NCI-H69 (cell line): ENCODE results near the gene KRTAP29-1.

Experiments
- DNase-seq: peaks from one replicate; lab custom pipeline; 2025; lab: John Stamatoyannopoulos, UW

KRTAP29-1 gene

GRCh38 chr17:41328207-41328606, 25.6 kb upstream of the KRTAP29-1 start:
- DNase-seq, result no peak

GRCh38 chr17:41327411-41328120, 24.9 kb upstream of the KRTAP29-1 start:
- no peak for DNase-seq

- DNase-seq, result no peak
Observed at GRCh38 chr17:41326173-41327145, 23.8 kb upstream of the KRTAP29-1 start.

GRCh38 chr17:41325611-41326010, 23.0 kb upstream of the KRTAP29-1 start:
- DNase-seq, result no peak

- no peak for DNase-seq
Observed at GRCh38 chr17:41325126-41325525, 22.5 kb upstream of the KRTAP29-1 start.

- peak; percentile 24 for DNase-seq
Observed at GRCh38 chr17:41324180-41325075, 21.8 kb upstream of the KRTAP29-1 start.

GRCh38 chr17:41322903-41323895, 20.5 kb upstream of the KRTAP29-1 start:
- no peak for DNase-seq

GRCh38 chr17:41322094-41322902, 19.6 kb upstream of the KRTAP29-1 start:
- peak; percentile 48 for DNase-seq

GRCh38 chr17:41318231-41318630, 15.6 kb upstream of the KRTAP29-1 start:
- DNase-seq, result no peak

- peak; percentile 40 for DNase-seq
Observed at GRCh38 chr17:41315814-41316445, 13.3 kb upstream of the KRTAP29-1 start.

GRCh38 chr17:41315204-41315794, 12.6 kb upstream of the KRTAP29-1 start, which contains the start of gene KRTAP17-1:
Gene KRTAP17-1, minus strand, starts transcription at chr17:41315710. Its CDS starts 60 bp downstream, at chr17:41315650.
- DNase-seq, result no peak

GRCh38 chr17:41311111-41311510, 8.5 kb upstream of the KRTAP29-1 start:
- DNase-seq, result no peak

GRCh38 chr17:41308918-41309359, 6.3 kb upstream of the KRTAP29-1 start, which contains the start of gene KRTAP16-1:
Gene KRTAP16-1, minus strand, starts transcription at chr17:41309309. Its CDS starts 56 bp downstream, at chr17:41309253.
- DNase-seq, result no peak

GRCh38 chr17:41308251-41308917, 5.7 kb upstream of the KRTAP29-1 start:
- DNase-seq, result peak; percentile 61

GRCh38 chr17:41307647-41308046, 5.0 kb upstream of the KRTAP29-1 start:
- DNase-seq, result no peak

GRCh38 chr17:41304091-41304490, 1.4 kb upstream of the KRTAP29-1 start:
- DNase-seq, result no peak

GRCh38 chr17:41302981-41303380, 330 bp upstream of the KRTAP29-1 start:
- no peak for DNase-seq

GRCh38 chr17:41301204-41301790, 1.4 kb downstream of the KRTAP29-1 start:
- DNase-seq, result no peak
